GM04504 (cell line): ENCODE data around the gene NARS2.
"Not testable (repeated sequence)": the region's sequence is repeated elsewhere in the genome, so short reads cannot be mapped to it uniquely, and the experiment has no call there.

ENCODE experiments used
- DNase-seq: peaks from one replicate; pipeline ENCODE4 v3.0.0-alpha.2; 2012; ENCODE audit warnings: low read depth

The NARS2 gene

DNA sequence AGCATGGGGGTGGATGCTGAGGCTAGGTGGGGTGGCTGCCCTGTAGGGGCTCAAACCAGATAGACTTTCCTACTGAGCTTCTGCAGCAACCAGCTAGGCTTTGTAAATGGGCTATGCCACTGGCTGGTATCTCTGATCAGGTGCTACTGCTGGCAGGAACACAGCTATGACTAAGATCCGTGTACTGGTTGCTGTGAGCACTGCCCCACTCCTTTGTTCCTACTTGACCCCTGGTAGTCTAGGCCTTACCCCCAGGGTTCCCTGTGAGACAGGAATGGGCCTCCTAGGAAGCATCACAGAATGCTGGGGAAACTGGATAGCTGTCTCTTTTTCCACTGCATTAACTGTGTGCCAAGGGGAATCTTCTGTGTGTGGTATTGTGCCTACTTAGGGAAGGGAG is 98.6 kb downstream of the NARS2 start:
- no peak for DNase-seq

DNA sequence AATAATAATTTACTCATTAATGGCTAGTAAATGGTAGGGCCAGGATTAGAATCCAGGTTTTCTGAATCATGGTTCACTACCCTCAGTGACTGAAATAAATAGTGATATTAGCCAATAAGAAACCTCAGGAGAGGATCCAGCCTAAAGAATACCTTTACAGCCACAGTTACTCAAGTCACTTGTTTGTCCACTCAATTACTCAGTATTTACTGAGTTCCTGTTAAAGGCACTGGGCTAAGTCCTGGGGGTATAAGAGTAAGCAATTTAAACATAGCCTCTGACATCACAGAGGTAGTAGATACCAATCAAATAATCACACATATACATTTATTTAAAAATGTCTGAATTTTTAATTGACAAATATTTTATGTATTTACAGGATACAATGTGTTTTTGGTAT is 100.2 kb downstream of the NARS2 start:
- DNase-seq: no peak

DNA sequence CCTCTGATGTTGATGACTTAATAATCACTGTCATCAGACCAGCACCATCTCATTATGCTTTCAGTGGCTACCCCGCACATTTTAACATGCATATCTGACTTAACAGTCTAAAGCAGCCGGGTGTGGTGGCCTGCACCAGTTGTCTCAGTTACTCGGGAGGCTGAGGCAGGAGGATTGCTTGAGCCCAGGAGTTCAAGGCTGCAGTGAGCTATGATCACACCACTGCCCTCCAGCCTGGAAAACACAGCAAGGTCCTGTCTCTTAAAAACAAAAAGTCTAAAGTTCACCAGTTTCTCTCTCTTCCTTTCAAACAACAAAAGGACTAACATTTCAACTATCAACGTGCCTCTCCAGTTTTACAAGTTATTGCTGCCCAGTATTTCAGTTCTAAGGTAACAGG is 101.8 kb downstream of the NARS2 start:
- no peak for DNase-seq

DNA sequence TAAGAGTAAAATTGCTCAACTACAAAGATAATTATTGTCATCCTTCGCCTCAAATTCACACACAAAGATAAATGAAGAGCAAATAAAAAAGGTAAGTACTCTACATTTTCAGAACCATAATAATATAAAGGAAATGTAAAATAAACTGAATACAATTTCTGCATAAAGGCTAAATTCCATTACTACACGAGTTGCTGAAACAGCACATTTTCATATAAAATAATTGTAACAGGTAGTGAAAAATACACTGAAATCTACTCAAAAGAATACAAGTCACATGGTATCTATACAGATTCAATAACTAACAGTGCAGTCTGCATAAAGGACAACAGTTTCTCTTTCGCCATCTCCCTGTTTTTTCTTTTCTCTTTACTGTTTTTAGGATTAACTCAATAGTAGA is 102.3 kb downstream of the NARS2 start:
- no peak for DNase-seq

DNA sequence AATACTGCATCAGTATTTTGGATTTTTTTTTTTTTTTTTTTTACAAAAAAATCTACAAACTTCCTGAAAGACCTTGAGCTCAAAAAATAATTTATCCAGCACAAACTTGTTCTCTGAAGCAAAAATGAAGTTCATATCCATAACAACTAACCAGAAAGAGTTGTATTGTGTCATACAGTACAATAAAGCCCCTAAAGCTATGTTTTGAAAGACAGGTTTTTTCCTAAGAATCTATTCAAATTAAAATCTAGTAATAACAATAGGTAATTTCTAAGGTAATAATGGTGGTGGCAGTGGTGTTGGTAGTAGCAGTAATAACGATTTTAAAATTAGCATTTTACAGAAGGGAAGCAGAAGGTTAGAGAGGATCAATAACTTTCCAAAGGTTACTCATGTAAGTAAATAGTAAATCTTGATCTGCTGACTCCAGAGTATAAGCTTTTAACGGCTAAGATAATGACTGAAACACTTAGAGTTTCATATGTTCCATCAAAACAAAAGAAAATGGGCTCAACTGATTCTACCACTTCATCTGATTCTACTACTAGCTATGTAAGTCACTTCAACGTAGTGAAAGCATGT is 103.7 kb downstream of the NARS2 start:
- no peak for DNase-seq

DNA sequence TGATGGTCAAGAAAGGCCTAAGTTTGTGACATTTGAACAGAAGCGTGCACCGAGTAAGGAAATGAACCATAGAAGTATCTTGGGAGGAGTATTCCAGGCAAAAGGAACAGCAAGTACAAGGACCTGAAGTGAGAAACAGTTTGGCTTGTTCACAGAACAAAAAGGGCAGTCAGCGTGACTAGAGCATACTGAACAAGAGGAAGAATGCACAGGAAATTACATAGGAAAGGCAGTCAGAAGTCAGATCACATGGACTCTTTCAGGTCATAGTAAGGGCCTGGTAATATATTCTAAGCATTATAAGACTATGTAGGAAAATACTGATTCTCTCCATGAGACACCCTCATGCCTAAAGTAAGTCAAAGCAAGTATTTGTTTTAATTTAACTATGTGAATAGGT is 104.8 kb downstream of the NARS2 start:
- DNase-seq: no peak

DNA sequence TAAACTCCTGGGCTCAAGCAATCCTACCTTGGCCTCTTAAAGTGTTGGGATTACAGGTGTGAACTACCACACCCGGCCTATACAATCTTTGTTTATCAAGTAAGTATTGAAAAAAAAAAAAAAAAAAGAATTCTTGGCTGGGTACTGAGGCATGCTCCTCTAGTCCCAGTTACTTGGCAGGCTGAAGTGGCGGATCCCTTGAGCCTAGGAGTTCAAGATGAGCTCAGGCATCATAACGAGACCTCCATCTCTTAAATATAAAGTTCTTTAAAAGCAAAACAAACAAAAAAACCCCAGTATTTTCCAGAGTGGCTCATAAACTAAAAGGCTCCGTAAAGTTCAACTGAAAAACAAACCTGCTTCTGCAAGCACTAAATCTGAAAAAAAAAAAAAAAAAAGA is 106.7 kb downstream of the NARS2 start:
- no peak for DNase-seq

DNA sequence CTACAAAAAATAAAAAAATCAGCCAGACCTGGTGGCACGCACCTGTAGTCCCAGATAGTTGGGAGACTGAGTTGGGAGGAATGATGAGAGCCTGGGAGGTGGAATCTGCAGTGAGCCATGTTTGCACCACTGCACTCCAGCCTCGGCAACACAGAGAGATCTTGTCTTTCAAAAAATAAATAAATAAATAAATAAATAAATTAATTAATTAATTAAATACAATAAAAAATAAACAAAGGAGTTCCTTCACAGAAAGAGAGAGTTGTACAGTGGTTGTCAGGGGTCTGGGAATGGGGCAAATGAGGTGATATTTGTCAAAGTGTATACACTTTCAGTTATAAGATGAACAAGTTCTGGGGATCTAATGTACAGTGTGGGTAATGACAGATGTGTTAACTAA is 107.3 kb downstream of the NARS2 start:
- no peak for DNase-seq

DNA sequence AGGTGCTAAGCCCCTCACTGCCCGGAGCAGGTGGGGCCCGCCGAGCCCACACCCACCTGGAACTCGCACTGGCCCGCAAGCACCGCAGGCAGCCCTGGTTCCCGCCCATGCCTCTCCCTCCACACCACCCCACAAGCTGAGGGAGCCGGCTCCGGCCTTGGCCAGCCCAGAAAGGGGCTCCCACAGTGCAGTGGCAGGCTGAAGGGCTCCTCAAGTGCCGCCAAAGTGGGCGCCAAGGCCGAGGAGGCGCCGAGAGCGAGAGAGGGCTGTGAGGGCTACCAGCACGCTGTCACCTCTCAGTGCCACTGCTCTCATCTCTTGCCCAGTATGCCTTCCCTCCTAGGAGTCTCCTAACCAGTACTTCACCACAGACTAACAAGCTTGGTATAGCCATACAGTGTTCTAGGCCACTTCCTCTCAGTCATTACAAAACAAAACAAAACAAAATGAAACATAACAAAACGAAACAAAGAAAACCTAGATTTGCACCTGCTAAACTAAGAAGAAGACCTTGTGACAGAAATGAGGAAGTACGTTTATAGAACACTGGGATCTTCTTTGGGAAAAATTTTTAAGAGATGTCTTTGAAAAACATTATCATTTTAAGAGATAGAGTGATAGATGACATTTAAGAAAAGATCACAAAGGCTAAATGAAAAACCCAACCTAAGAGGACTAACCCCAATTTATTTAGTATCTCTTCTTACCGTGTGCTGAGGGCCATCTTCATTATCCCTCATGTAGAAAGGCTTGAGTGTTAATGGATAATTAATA is 109.3 kb downstream of the NARS2 start:
- no peak for DNase-seq

DNA sequence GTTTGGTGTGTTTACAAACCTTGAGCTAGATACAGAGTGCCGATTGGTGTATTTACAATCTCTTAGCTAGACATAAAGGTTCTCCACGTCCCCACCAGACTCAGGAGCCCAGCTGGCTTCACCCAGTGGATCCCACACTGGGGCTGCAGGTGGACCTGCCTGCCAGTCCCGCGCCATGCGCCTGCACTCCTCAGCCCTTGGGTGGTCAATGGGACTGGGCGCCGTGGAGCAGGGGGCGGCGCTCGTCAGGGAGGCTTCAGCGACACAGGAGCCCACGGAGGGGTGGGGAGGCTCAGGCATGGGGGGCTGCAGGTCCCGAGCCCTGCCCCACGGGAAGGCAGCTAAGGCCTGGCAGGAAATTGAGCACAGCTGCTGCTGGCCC is 109.9 kb downstream of the NARS2 start:
- not testable (repeated sequence) for DNase-seq

DNA sequence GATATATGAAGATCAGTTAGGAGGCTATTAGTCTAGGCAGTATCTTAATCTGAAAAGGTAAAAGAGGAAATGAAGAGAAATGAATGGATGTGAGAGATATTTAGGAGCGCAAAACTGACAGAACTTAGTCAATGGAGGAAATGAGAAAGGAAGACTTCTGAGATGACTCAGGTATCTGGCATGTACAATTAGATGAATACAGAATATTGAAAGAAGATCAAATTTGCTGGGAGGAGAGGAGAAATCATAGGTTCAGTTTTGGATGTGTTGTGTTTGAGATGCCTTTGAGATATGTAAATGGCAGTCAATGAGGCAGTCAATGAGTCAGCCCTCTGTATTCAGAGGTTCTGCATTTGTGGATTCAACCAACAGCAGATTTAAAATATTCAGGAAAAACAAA is 114.2 kb downstream of the NARS2 start:
- DNase-seq: no peak

DNA sequence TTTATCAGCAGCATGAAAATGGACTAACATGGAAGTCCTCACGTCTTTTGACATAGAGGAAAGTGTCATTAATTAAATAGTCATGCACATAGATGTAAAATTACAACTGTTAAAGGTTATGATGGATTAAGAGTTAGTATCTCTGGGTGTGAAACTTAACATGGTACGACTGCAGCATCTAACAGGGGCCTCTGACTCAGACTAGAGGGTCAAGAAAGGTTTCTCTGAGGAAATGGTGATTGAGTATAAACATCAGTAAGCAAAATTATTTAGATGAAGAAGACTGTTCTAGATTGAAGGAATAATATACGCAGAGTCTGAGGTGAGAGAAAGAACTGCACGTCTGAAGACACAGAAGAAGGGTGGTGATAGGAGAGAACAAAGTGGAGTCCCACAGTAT is 114.9 kb downstream of the NARS2 start:
- DNase-seq: no peak

DNA sequence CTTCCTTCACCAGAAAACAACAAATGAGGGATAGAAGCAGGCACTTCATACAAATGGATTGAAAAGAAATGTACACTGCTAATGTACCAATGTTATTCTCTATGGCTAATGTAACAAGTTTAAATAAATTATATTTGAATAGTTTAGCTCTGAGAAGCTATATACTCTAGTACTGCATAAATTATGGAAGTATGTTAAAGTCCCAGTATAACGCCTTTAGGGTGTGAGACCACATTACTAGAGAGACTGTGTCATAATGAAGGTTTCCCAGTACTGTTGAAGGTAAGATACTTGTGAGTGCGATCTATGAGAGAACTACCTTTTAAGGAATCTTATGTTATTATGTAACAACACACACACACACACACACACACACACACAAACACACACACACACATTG is 117.2 kb downstream of the NARS2 start:
- no peak for DNase-seq

DNA sequence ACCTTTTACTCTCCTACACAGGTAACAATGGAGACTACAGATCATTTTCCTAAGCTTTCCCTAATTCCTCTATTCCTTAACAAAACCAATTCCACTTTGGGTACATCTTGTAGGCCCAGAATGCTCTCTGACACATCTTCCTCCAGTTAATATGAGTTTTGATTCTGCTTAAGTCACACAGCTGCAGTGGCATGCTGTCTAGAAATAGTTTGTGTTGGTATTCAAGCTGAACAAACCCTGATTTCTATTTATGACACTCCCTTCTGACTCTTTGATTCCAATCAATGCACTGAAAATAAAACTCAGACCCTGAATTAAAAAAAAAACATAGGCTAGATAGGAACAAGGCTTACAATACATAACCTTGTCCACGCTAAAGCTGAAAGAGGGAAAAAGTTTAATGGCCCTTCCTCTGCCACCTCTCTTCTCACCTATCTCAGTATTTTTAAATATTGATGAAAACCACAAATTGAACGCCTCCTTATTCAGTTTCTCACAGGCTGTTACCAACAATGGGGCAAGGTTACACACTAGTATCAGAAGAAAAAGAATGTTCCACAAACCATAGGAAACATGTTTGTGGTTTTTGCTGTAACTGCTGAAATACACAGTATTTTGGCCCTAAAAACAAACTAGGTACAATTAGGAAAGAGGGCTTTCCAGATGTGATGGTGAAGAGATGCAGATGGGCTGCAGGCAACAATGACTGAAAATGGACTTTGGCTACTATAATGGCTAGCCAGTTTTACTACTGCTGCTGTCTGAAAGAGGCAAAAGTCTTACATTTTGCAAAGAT is 121.3 kb downstream of the NARS2 start:
- no peak for DNase-seq

DNA sequence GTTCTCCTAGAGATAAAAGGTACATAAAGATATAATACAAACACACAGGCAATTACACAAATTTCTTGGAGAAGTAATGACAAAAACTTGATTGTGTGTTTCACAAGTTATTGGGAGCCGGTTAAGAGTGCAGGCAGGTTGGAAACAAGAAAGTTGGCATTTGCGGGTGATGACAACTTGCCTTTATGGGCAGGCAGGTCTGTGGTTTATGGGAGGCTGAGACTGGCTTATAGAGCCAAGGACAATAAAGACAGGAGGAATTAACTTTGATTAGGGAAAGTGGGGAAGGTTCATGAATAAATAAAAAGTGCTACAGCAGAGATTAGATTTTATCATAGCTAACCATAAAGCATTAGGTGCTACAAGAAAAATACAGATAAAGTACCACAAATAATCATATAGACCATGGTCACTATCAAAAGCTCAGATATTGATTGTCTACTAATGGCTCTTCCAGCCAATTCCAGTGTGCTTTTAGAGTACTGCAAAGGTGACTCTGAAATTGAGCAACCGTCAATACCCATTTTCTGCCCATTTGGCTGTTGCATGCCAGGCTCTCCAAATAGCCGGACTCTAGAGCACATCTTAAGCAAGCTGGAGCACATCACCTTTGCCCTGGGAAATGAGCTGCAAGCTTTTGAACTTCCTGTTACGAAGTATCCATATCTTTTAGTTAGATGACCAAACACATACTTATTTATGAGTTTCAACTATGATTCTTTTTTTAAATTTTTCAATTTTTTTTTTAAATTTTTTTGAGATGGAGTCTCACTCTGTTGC is 123.1 kb downstream of the NARS2 start:
- DNase-seq: no peak

DNA sequence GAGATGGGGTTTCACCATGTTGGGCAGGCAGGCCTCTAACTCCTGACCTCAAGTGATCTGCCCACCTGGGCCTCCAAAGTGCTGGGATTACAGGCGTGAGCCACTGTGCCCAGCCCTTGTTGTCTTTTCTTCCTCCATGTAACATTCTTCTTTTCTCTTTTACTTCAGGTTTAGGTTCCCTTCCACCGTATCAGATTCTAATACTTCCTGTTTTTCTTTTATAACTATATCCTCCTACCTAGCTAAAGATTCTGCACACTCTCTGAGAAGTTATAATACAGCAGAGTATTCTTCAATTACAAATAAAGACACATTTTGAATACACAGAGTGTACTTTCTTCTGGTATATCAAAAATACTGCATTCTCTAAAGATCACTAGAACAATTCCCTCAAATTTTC is 123.8 kb downstream of the NARS2 start:
- DNase-seq: no peak

DNA sequence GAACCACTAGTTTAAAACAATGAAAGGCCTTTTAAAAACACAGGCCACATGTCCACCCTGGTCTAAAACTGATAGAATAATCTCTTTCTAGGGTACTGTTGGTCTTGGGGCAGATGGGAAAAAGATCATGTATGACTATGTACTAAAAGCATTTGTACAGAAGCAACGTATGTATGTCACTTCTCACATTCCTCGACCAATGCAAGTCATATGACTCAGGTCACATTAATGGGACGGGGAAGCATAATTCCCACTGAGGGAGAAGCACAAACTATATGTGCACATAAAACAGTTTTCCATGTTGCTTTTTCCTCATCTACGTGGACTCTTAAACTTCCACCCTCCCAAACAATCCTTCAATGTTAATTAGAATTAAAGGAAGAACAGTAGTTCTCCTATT is 124.8 kb downstream of the NARS2 start:
- no peak for DNase-seq

DNA sequence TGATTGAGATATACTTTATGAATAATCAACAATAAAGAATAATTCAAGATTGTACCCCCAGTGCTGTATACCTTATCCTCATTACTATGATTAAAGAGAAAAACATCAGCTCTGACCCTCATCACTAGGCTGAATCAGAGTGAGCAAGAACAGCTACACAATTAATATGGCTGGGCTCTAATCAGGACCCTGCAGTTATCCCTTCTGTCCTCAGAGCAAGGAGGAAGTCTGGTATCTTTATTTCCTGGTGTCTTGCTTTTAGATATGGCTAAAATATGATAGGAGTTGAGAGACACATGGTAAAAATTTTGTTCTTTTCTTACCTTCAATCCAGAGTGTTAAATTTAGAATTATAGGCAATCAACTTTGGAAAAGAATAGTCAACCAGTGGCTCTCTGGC is 128.5 kb downstream of the NARS2 start:
- no peak for DNase-seq

DNA sequence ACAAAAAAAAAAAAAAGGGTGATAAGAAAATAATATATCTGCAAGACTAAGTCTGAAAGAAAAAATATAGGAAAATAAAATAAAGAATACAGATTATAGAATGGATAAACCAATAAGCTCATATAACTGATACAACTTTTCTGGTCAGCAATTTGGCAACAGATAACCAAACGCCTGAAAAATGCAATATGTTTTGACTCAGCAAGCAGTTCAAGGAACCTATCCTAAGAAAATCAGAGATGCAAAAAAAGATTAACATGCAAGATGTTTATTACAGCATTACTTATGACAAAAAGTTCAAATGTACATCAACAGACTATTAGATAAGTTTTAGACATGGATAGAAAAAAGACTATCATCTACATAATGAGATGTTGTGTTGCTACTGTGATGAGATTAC is 129.9 kb downstream of the NARS2 start:
- no peak for DNase-seq

DNA sequence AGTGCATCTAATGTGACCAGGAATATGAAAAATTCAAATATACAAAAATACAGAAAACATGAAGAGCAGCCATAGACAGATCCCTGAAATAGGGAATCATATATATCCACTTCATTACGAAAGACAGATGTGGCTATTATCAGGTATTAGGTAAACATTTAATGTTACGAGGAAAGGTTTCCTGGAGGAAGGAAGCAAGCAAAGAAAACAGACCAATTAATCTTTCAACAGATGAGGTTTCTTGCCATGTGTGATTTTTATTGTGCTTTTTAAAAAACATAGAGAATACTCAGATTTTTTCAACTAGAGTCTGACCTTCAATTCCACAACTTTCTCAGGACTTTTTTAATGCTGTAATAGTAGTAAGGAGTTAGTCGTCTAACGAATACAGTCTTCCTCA is 132.7 kb downstream of the NARS2 start:
- DNase-seq: no peak

DNA sequence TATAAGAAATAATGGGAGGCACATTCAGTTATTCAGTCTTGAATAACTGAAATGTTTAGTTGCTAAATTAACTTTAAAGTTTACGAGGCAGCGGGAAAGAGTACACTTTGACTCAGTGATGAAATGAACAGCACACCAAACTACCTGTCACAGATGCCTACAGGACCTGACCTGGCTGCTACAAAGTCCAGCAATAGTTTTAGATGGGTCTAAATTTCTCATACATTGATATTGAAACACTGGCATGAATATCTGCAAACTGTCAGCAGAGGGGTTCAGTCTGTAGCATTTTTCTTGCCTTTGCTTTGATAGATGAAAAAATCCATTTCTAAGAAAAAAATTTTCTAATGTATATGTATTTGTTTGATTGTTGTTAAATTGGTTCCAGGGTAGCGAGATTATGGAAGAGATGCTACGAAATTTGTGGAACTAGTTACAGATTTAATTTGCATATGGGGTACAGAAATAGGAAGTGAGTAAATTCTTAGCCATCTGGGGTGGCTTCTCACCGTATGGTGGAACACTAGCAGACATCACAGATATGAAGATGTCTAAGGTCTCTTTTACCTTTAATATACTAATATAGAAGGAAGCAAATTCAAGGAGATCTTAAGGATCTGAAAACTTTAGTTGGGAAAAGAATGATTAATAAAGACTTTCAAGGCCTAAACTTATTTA is 136.2 kb downstream of the NARS2 start:
- DNase-seq: no peak

DNA sequence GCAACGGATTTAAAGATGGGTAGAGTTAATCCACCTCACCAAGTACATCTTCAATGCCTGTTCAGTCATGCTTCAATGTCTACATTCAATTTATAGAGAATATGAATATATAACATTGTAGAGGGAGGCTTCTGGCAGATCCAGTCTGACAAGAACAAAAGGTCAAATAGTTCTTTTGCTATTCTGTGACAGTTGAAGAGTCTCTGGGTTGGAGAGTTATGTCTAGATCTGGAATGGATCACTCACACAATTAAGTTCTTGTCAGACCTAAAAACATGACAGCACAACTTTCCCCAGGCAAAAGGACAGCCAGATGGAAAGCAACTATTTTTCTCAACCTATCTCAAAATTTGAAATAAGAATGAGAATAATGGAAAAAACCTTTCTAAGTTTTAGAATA is 141.7 kb downstream of the NARS2 start:
- no peak for DNase-seq
